H1 (cell line): ENCODE measurements around the gene POLD1. TPM values are rescaled to one million over a fixed set of nuclear protein-coding genes. Genes with fewer than 3 reads are reported as not detected.

Experiments
- CTCF ChIA-PET: fragments of 300-600 bp; sonication (Branson Sonifier 250); formaldehyde crosslinking; loops from one replicate; lab custom pipeline; 2021; ENCODE audit not compliant: partially characterized antibody; lab: Charles Lee
- POLR2A ChIA-PET: fragments of 300-600 bp; sonication (Branson Sonifier 250); formaldehyde crosslinking; loops from one replicate; lab custom pipeline; 2021; ENCODE audit warnings: inconsistent platforms; ENCODE audit not compliant: partially characterized antibody; lab: Charles Lee
- DNase-seq, 2 experiments: peaks; one replicate each; pipeline versions ENCODE4 v3.0.0 to v3.0.0-alpha.2; 2010 to 2022; ENCODE audit warnings: low spot score in 2 of 2, low read depth in 1 of 2, mixed read lengths in 1 of 2
- FAIRE-seq: peaks from 2 replicates; lab custom pipeline; 2011; peaks lifted over from hg19 to GRCh38; lab: Jason Lieb, UNC
- H2AFZ ChIP-seq: 2 replicates; pipeline ENCODE4 v1.8.1; 2012; ENCODE audit warnings: low read length, inconsistent platforms
- H2AK5ac ChIP-seq: 2 replicates; pipeline ENCODE4 v1.6.1; 2013; ENCODE audit warnings: low read depth, low read length
- H2BK120ac ChIP-seq: replicated peaks from 2 replicates; pipeline ENCODE3; 2013; ENCODE audit warnings: low read depth, low read length, inconsistent platforms
- H2BK12ac ChIP-seq: 2 replicates; pipeline ENCODE4 v1.6.1; 2013; ENCODE audit warnings: low read depth, low read length
- H2BK15ac ChIP-seq: 2 replicates; pipeline ENCODE4 v1.6.1; 2013; ENCODE audit warnings: low read length
- H2BK20ac ChIP-seq: 2 replicates; pipeline ENCODE4 v1.6.1; 2013; ENCODE audit warnings: low read length
- H2BK5ac ChIP-seq: 2 replicates; pipeline ENCODE4 v1.6.1; 2013; ENCODE audit warnings: low read depth, low read length
- H3K14ac ChIP-seq: 2 replicates; pipeline ENCODE4 v1.6.1; 2013; ENCODE audit warnings: inconsistent platforms; ENCODE audit not compliant: insufficient read length
- H3K18ac ChIP-seq: 2 replicates; pipeline ENCODE4 v1.6.1; 2013; ENCODE audit warnings: low read length; ENCODE audit errors: extremely low read depth
- H3K23ac ChIP-seq: 2 replicates; pipeline ENCODE4 v1.6.1; 2013; ENCODE audit warnings: inconsistent platforms; ENCODE audit not compliant: insufficient read length
- H3K23me2 ChIP-seq: 2 replicates; pipeline ENCODE4 v1.6.1; 2013; ENCODE audit warnings: low read depth, low read length
- H3K27ac ChIP-seq: 2 replicates; pipeline ENCODE4 v1.6.1; 2011; ENCODE audit warnings: low read depth, low read length, inconsistent platforms
- H3K27me3 ChIP-seq, 4 experiments: replicated peaks in 1 of 4; 1 replicate in 1 of 4; 2 replicates in 3 of 4; pipeline versions ENCODE4 v1.6.1 to v1.8.1; 2011 to 2013; ENCODE audit warnings: low read length in 3 of 4, mild to moderate bottlenecking in 3 of 4, inconsistent platforms in 2 of 4, mixed read lengths in 2 of 4, moderate library complexity in 1 of 4; ENCODE audit not compliant: control insufficient read depth in 3 of 4, insufficient read depth in 3 of 4; ENCODE audit errors: extremely low read depth in 1 of 4
- H3K36me3 ChIP-seq, 4 experiments: 2 replicates each; pipeline versions ENCODE4 v1.6.1 to v1.8.1; 2011 to 2013; ENCODE audit warnings: mild to moderate bottlenecking in 4 of 4, low read length in 3 of 4, moderate library complexity in 2 of 4, control low read depth in 1 of 4, inconsistent platforms in 1 of 4; ENCODE audit not compliant: insufficient read depth in 4 of 4, control insufficient read depth in 2 of 4
- H3K4ac ChIP-seq: replicated peaks from 2 replicates; pipeline ENCODE3; 2013; ENCODE audit warnings: low read length, low read depth, mixed read lengths, inconsistent platforms; ENCODE audit not compliant: insufficient read length
- H3K4me1 ChIP-seq, 4 experiments: replicated peaks in 1 of 4; 1 replicate in 1 of 4; 2 replicates in 3 of 4; pipeline versions ENCODE4 v1.6.1 to v1.8.1; 2011 to 2013; ENCODE audit warnings: low read length in 3 of 4, inconsistent platforms in 2 of 4, mixed read lengths in 1 of 4; ENCODE audit not compliant: insufficient read depth in 4 of 4, control insufficient read depth in 3 of 4
- H3K4me2 ChIP-seq, 2 experiments: 2 replicates each; pipeline versions ENCODE4 v1.6.1 to v1.8.1; 2011 to 2013; ENCODE audit warnings: low read depth in 2 of 2, low read length in 2 of 2, control low read depth in 1 of 2, inconsistent platforms in 1 of 2, mild to moderate bottlenecking in 1 of 2; ENCODE audit not compliant: insufficient read depth in 1 of 2
- H3K4me3 ChIP-seq, 4 experiments: fragments of 200-600, 300-600 bp in 1 of 4; sonication (generic), shearing (Covaris generic), sonication (Bioruptor Twin) in 1 of 4; 2 replicates each; pipeline versions ENCODE4 v1.5.1 to v1.8.1; 2011 to 2016; ENCODE audit warnings: low read length in 4 of 4, low read depth in 3 of 4, control low read depth in 2 of 4, inconsistent platforms in 2 of 4, mild to moderate bottlenecking in 2 of 4, mixed read lengths in 1 of 4, moderate library complexity in 1 of 4; ENCODE audit not compliant: insufficient read depth in 2 of 4; ENCODE audit errors: extremely low read depth in 1 of 4
- H3K56ac ChIP-seq: replicated peaks from 2 replicates; pipeline ENCODE3; 2013; ENCODE audit warnings: low read depth, mild to moderate bottlenecking, mixed read lengths, low read length, inconsistent platforms; ENCODE audit not compliant: insufficient read length
- H3K79me1 ChIP-seq: 2 replicates; pipeline ENCODE4 v1.6.1; 2013; ENCODE audit warnings: low read depth, low read length, control low read depth
- H3K79me2 ChIP-seq, 2 experiments: 2 replicates each; pipeline versions ENCODE4 v1.6.1 to v1.8.1; 2012 to 2013; ENCODE audit warnings: low read length in 2 of 2, mild to moderate bottlenecking in 2 of 2, inconsistent platforms in 1 of 2; ENCODE audit not compliant: insufficient read depth in 2 of 2, control insufficient read depth in 1 of 2
- H3K9ac ChIP-seq, 4 experiments: replicated peaks in 1 of 4; 1 replicate in 1 of 4; 2 replicates in 3 of 4; pipeline versions ENCODE4 v1.6.1 to v1.8.1; 2011 to 2013; ENCODE audit warnings: low read depth in 3 of 4, low read length in 3 of 4, control low read depth in 2 of 4, mild to moderate bottlenecking in 2 of 4, moderate library complexity in 2 of 4, inconsistent platforms in 1 of 4; ENCODE audit errors: extremely low read depth in 1 of 4
- H3K9me3 ChIP-seq, 2 experiments: 2 replicates each; pipeline versions ENCODE4 v1.6.1 to v1.8.1; 2012 to 2013; ENCODE audit warnings: mild to moderate bottlenecking in 2 of 2, moderate library complexity in 2 of 2, control low read depth in 1 of 2, inconsistent platforms in 1 of 2, low read depth in 1 of 2, low read length in 1 of 2, mixed read lengths in 1 of 2; ENCODE audit not compliant: insufficient read depth in 2 of 2
- H4K20me1 ChIP-seq, 2 experiments: replicated peaks in 1 of 2; 2 replicates each; pipeline versions ENCODE3 to v1.8.1; 2011 to 2013; ENCODE audit warnings: inconsistent platforms in 2 of 2, low read length in 2 of 2, mild to moderate bottlenecking in 1 of 2; ENCODE audit not compliant: insufficient read depth in 2 of 2, control insufficient read depth in 1 of 2
- H4K5ac ChIP-seq: 2 replicates; pipeline ENCODE4 v1.6.1; 2013; ENCODE audit warnings: low read length, low read depth, mixed read lengths, inconsistent platforms; ENCODE audit not compliant: insufficient read length
- H4K8ac ChIP-seq: 2 replicates; pipeline ENCODE4 v1.8.0; 2013; ENCODE audit warnings: mild to moderate bottlenecking, moderate library complexity, low read length, inconsistent platforms; ENCODE audit not compliant: insufficient read depth; ENCODE audit errors: extremely low read depth
- H4K91ac ChIP-seq: replicated peaks from 2 replicates; pipeline ENCODE3; 2013; ENCODE audit warnings: low read length, mixed read lengths, inconsistent platforms; ENCODE audit not compliant: insufficient read length
- ASH2L ChIP-seq: fragments of 200-600, 300-600 bp; sonication (generic); IDR thresholded peaks from one replicate; pipeline ENCODE4 v1.7.1; 2017; ENCODE audit warnings: low read length
- ATF3 ChIP-seq: IDR thresholded peaks from 2 replicates; pipeline ENCODE4 v1.6.1; 2011; ENCODE audit warnings: low read depth, mild to moderate bottlenecking, low read length; ENCODE audit not compliant: insufficient read depth
- BACH1 ChIP-seq: IDR thresholded peaks from 2 replicates; pipeline ENCODE4 v1.6.1; 2012; ENCODE audit warnings: low read length, improper control_type of control experiment
- BCL11A ChIP-seq, 2 experiments: IDR thresholded peaks; one replicate each; pipeline ENCODE4 v1.6.1; 2011; ENCODE audit warnings: low read depth in 2 of 2, low read length in 2 of 2, mild to moderate bottlenecking in 2 of 2
- CEBPB ChIP-seq: IDR thresholded peaks from 2 replicates; pipeline ENCODE4 v1.6.1; 2012; ENCODE audit warnings: low read depth, low read length
- CHD1 ChIP-seq: IDR thresholded peaks from 2 replicates; pipeline ENCODE4 v1.6.1; 2012; ENCODE audit warnings: low read depth, low read length, improper control_type of control experiment
- CREB1 ChIP-seq: IDR thresholded peaks from 2 replicates; pipeline ENCODE4 v1.6.1; 2012; ENCODE audit warnings: inconsistent platforms
- EGR1 ChIP-seq: IDR thresholded peaks from 2 replicates; pipeline ENCODE4 v1.6.1; 2011; ENCODE audit warnings: low read depth, low read length, borderline replicate concordance
- EP300 ChIP-seq, 2 experiments: IDR thresholded peaks; 1 replicate in 1 of 2; 2 replicates in 1 of 2; pipeline ENCODE4 v1.6.1; 2011 to 2012; ENCODE audit warnings: low read depth in 2 of 2, low read length in 2 of 2, mild to moderate bottlenecking in 2 of 2, borderline replicate concordance in 1 of 2, inconsistent platforms in 1 of 2, moderate library complexity in 1 of 2
- EZH2 ChIP-seq: fragments of 200-600 bp; sonication (generic); IDR thresholded peaks from 2 replicates; pipeline ENCODE4 v1.7.1; 2012; ENCODE audit warnings: low read depth, mild to moderate bottlenecking, moderate library complexity, low read length, inconsistent platforms; ENCODE audit not compliant: severe bottlenecking
- NRF1 ChIP-seq: IDR thresholded peaks from 2 replicates; pipeline ENCODE4 v1.6.1; 2011; ENCODE audit warnings: mild to moderate bottlenecking, low read depth, low read length, improper control_type of control experiment
- POU5F1 ChIP-seq: IDR thresholded peaks from 2 replicates; pipeline ENCODE4 v1.6.1; 2011; ENCODE audit warnings: low read depth, mild to moderate bottlenecking, low read length, moderate library complexity
- RXRA ChIP-seq: IDR thresholded peaks from 2 replicates; pipeline ENCODE4 v1.6.1; 2011; ENCODE audit warnings: low read depth, mild to moderate bottlenecking, low read length, moderate library complexity; ENCODE audit not compliant: insufficient read depth
- WGBS, 2 experiments: shearing (Covaris generic) in 1 of 2; methylation state at CpG; one replicate each; pipeline versions ENCODE4 v1.1.6 to v1.1.7; 2013 to 2015; ENCODE audit warnings: low lambda C conversion rate in 2 of 2, mixed read lengths in 2 of 2, inconsistent platforms in 1 of 2, low coverage in 1 of 2, missing lambda C conversion rate in 1 of 2; ENCODE audit not compliant: insufficient replicate concordance in 2 of 2, insufficient coverage in 1 of 2, insufficient read length in 1 of 2; ENCODE audit errors: extremely low coverage in 1 of 2, missing lambda C conversion rate in 1 of 2; 5-methylcytosine and 5-hydroxymethylcytosine counted together
- polyA plus RNA-seq, 7 experiments: library from polyadenylated mRNA; depleted of rRNA in 3 of 7; stranded (reverse) in 5 of 7; unstranded in 2 of 7; fragments of >200 nt in 5 of 7; fragments of 200-250 nt in 2 of 7; gene quantifications; 1 replicate in 5 of 7; 2 replicates in 1 of 7; 4 replicates in 1 of 7; pipeline versions ENCODE4 v1.2.1 to v1.2.3, GENCODE V29; 2011 to 2013; ENCODE audit warnings: missing spikeins in 2 of 7, mixed read lengths in 2 of 7
- total RNA-seq: library from RNA; stranded (reverse); fragmentation: NEBNext Ultra II Directional; extraction: Animal tissue kit (Norgen Biotek cat#: 25700); gene quantifications from 2 replicates; pipeline ENCODE4 v1.2.1, GENCODE V29; 2021

POLD1 gene
- total and polyA plus RNA-seq, 2 of the 8 experiments (the other 6 are each of a cell fraction or from before 2014, with no cell fraction given): 141 to 142 TPM

- Histone ChIP-seq H2BK120ac (no peak overlapping the region), H3K56ac (no peak overlapping the region), H3K79me1 (peaks cover 2% of the 10 kb centered on the region; the same call in 1 of the 2 replicates), H3K4me2 (peak overlapping the region; percentile 93 to 95), H2BK5ac (peak overlapping the region; percentile 68; the same call in 1 of the 2 replicates), H4K5ac (no peak overlapping the region), H3K27ac (no peak overlapping the region), H2BK15ac (no peak overlapping the region), H3K23ac (no peak overlapping the region), H2AFZ (no peak overlapping the region), H2AK5ac (no peak overlapping the region), H2BK12ac (no peak overlapping the region), H3K4me1 (peaks cover 0 to 19% (median 11%) of the 10 kb centered on the region in 4 experiments; a peak in 6 of 7 replicates), H3K4me3 (peak overlapping the region in 1 of 4 experiments; percentile 67; a peak in 5 of 8 replicates), H3K9me3 (no peaks in the 10 kb centered on the region), H3K23me2 (peaks cover 12% of the 10 kb centered on the region; the same call in 1 of the 2 replicates), H3K14ac (no peak overlapping the region), H3K79me2 (no peaks in the 10 kb centered on the region), H3K18ac (peak overlapping the region; percentile 5; the same call in 1 of the 2 replicates), H3K27me3 (peaks cover 0 to 2% (median 0%) of the 10 kb centered on the region in 4 experiments; a peak in 1 of 7 replicates), H3K36me3 (no peaks in the 10 kb centered on the region), H4K20me1 (peaks cover 0 to 5% of the 10 kb centered on the region in 2 experiments), H3K4ac (no peak overlapping the region), H4K8ac (no peak overlapping the region), H2BK20ac (peak overlapping the region; percentile 55; the same call in 1 of the 2 replicates), H4K91ac (no peak overlapping the region), H3K9ac (no peak overlapping the region)
- DNase-seq (no peak), FAIRE-seq (no peak)
- 71% methylated on average over 3 of the region's 3 CpGs; no CpG with 5 or more reads in 1 of the 2 experiments for WGBS, 2 experiments
- ChIA-PET CTCF (interaction anchor here (0.7 to 1.3 kb wide), 3 partner anchors 11 to 41 kb away, joined by 3 read pairs; no protein-coding TSS in a partner anchor), POLR2A (interaction anchor here (0.8 to 2.8 kb wide), 8 partner anchors 8 to 87 kb away, joined by 3 to 16 read pairs (median 5); partner anchors contain the start of genes MYBPC2 and POLD1)
- TF ChIP-seq EGR1 (no peak), POU5F1 (no peak), BACH1 (no peak), EP300 (IDR thresholded peaks at IDR 0.05; ENCODE audit: borderline replicate concordance in 1 of 2, low read depth in 2 of 2, low read length in 2 of 2) (no peak), BCL11A (IDR thresholded peaks at IDR 0.05; ENCODE audit: low read depth in 2 of 2, low read length in 2 of 2) (no peak), CHD1 (no peak), EZH2 (no peak), CEBPB (no peak), RXRA (no peak), ATF3 (no peak), ASH2L (no peak), NRF1 (no peak), CREB1 (no peak)
These were observed 36.0 kb downstream of the POLD1 start for GRCh38 chr19:50420127-50420526.
